Measurements from ENCODE around the gene FGD2. TPM values are rescaled to one million over a fixed set of nuclear protein-coding genes. Genes with fewer than 3 reads are reported as not detected.
A peak's percentile ranks its signal among the peaks of the same experiment; 100 is the strongest.

Gene FGD2
- total and polyA plus RNA-seq, 9 of the 15 experiments (the other 6 are each of a cell fraction or from before 2014, with no cell fraction given) = 0.09 TPM; not detected in 8

DNA sequence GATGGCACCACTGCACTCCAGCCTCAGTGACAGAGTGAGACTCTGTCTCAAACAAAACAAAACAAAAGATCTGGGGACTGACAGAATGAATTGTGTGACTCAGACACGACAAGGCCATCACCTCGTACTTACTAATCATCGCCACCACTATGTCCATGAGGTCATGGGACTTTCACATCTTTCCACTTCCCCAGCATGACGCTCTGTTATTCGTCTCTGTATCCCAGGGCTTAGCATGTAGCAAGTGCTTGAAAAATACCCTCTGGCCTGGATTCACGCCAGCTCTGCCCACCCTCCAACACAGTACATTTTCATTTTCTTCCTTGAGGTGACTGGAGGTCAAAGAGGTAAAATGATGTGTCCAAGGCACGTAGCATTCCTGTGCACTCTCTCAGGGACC lies 27.8 kb downstream of the FGD2 start:
- H3K4me1 ChIP-seq (replicated peaks in 1 of 2; ENCODE audit: control insufficient read depth in 2 of 2, insufficient read depth in 2 of 2, low read length in 2 of 2) = peaks cover 22 to 38% of the 10 kb centered on the region in 2 experiments
- no peaks in the 10 kb centered on the region for H4K20me1 ChIP-seq (replicated peaks; ENCODE audit: control insufficient read depth, insufficient read depth, low read length)
- H3K4me3 ChIP-seq = no peak overlapping the region
- H3K27ac ChIP-seq (ENCODE audit: extremely low read depth, low read depth, low read length) = peak overlapping the region; percentile 39; the same call in 2 of the 3 replicates
- CTCF ChIA-PET (ENCODE audit: low intra/inter-chr PET ratio) = no interaction called here
- no peaks in the 10 kb centered on the region for H3K27me3 ChIP-seq (ENCODE audit: control insufficient read depth in 2 of 2, insufficient read depth in 2 of 2, low read length in 2 of 2)
- intact Hi-C loops (cut with micrococcal nuclease) (no loop called here), in situ Hi-C loops (cut with MboI) (no loop called here)
- H3K9ac ChIP-seq (ENCODE audit: insufficient read depth in 1 of 2, low read depth in 2 of 2, low read length in 2 of 2) = peak overlapping the region; percentile 11 to 70; a peak in 1 of 4 replicates
- H3K9me1 ChIP-seq (ENCODE audit: control insufficient read depth, insufficient read depth, low read length) = no peaks in the 10 kb centered on the region
- FAIRE-seq = no peak
- 0 out of 3 replicates have a peak, but pooled peaks have one; percentile 2 for ATAC-seq
- peak in 2 of 4 experiments; percentile 51 to 74 for DNase-seq (ENCODE audit: extremely low read depth in 1 of 4, low spot score in 3 of 4)
- H3K9me3 ChIP-seq (replicated peaks; ENCODE audit: control insufficient read depth, insufficient read depth, low read depth, low read length) = peaks cover 12% of the 10 kb centered on the region
- POLR2A ChIA-PET = interaction anchor here (0.6 to 1.3 kb wide), 3 partner anchors 14 to 198 kb away, joined by 3 to 4 read pairs (median 3); partner anchors contain the start of gene C6orf89
- H3K79me2 ChIP-seq (ENCODE audit: control insufficient read depth, insufficient read depth, low read length) = no peaks in the 10 kb centered on the region
- H2AFZ ChIP-seq (ENCODE audit: low read depth, low read length) = peak overlapping the region; percentile 47
- BruUV-seq (replicated peaks) = no TSS peak
- WGBS (ENCODE audit: insufficient coverage, low coverage, missing lambda C conversion rate) = 42% methylated on average over 7 of the region's 7 CpGs
- no peaks in the 10 kb centered on the region for H3K36me3 ChIP-seq (ENCODE audit: control insufficient read depth, insufficient read depth, low read length)
- H3K4me2 ChIP-seq (ENCODE audit: insufficient read depth, low read length) = peak overlapping the region; percentile 20; the same call in 1 of the 2 replicates
- TF ChIP-seq MEF2D (tag; conservative IDR thresholded peaks at IDR 0.05; ENCODE audit: low read depth) (no peak; the same call in 1 of the 2 replicates), SMARCE1 (IDR thresholded peaks at IDR 0.05) (peak; percentile 61; the same call in 1 of the 2 replicates), TOE1 (IDR thresholded peaks at IDR 0.05; ENCODE audit: borderline replicate concordance) (peak; percentile 55; the same call in 1 of the 2 replicates), TOE1 (CRISPR knock-in tag; IDR thresholded peaks at IDR 0.05; ENCODE audit: borderline replicate concordance, low read depth) (no peak), NR2C2 (CRISPR knock-in tag; IDR thresholded peaks at IDR 0.05) (no peak), NR2C2 (tag; IDR thresholded peaks at IDR 0.05) (peak; percentile 54; the same call in 1 of the 2 replicates), TAF15 (IDR thresholded peaks at IDR 0.05; ENCODE audit: low read depth, low read length) (no peak)
- TF ChIP-seq, protein P1, sequence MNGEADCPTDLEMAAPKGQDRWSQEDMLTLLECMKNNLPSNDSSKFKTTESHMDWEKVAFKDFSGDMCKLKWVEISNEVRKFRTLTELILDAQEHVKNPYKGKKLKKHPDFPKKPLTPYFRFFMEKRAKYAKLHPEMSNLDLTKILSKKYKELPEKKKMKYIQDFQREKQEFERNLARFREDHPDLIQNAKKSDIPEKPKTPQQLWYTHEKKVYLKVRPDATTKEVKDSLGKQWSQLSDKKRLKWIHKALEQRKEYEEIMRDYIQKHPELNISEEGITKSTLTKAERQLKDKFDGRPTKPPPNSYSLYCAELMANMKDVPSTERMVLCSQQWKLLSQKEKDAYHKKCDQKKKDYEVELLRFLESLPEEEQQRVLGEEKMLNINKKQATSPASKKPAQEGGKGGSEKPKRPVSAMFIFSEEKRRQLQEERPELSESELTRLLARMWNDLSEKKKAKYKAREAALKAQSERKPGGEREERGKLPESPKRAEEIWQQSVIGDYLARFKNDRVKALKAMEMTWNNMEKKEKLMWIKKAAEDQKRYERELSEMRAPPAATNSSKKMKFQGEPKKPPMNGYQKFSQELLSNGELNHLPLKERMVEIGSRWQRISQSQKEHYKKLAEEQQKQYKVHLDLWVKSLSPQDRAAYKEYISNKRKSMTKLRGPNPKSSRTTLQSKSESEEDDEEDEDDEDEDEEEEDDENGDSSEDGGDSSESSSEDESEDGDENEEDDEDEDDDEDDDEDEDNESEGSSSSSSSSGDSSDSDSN (IDR thresholded peaks at IDR 0.05; ENCODE audit: borderline replicate concordance in 1 of 2, low read depth in 2 of 2, low read length in 2 of 2) = no peak
- TF ChIP-seq, protein P2, sequence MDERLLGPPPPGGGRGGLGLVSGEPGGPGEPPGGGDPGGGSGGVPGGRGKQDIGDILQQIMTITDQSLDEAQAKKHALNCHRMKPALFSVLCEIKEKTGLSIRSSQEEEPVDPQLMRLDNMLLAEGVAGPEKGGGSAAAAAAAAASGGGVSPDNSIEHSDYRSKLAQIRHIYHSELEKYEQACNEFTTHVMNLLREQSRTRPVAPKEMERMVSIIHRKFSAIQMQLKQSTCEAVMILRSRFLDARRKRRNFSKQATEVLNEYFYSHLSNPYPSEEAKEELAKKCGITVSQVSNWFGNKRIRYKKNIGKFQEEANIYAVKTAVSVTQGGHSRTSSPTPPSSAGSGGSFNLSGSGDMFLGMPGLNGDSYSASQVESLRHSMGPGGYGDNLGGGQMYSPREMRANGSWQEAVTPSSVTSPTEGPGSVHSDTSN (CRISPR knock-in tag; IDR thresholded peaks at IDR 0.05; ENCODE audit: low read depth) = no peak
- TF ChIP-seq, protein P2 (tag; conservative IDR thresholded peaks at IDR 0.05; ENCODE audit: low read depth) = peak; percentile 69; the same call in 1 of the 2 replicates
- TF ChIP-seq, protein P3, sequence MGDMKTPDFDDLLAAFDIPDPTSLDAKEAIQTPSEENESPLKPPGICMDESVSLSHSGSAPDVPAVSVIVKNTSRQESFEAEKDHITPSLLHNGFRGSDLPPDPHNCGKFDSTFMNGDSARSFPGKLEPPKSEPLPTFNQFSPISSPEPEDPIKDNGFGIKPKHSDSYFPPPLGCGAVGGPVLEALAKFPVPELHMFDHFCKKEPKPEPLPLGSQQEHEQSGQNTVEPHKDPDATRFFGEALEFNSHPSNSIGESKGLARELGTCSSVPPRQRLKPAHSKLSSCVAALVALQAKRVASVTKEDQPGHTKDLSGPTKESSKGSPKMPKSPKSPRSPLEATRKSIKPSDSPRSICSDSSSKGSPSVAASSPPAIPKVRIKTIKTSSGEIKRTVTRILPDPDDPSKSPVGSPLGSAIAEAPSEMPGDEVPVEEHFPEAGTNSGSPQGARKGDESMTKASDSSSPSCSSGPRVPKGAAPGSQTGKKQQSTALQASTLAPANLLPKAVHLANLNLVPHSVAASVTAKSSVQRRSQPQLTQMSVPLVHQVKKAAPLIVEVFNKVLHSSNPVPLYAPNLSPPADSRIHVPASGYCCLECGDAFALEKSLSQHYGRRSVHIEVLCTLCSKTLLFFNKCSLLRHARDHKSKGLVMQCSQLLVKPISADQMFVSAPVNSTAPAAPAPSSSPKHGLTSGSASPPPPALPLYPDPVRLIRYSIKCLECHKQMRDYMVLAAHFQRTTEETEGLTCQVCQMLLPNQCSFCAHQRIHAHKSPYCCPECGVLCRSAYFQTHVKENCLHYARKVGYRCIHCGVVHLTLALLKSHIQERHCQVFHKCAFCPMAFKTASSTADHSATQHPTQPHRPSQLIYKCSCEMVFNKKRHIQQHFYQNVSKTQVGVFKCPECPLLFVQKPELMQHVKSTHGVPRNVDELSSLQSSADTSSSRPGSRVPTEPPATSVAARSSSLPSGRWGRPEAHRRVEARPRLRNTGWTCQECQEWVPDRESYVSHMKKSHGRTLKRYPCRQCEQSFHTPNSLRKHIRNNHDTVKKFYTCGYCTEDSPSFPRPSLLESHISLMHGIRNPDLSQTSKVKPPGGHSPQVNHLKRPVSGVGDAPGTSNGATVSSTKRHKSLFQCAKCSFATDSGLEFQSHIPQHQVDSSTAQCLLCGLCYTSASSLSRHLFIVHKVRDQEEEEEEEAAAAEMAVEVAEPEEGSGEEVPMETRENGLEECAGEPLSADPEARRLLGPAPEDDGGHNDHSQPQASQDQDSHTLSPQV (IDR thresholded peaks at IDR 0.05) = peak; percentile 83
- TF ChIP-seq, protein P4, sequence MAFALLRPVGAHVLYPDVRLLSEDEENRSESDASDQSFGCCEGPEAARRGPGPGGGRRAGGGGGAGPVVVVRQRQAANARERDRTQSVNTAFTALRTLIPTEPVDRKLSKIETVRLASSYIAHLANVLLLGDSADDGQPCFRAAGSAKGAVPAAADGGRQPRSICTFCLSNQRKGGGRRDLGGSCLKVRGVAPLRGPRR (CRISPR knock-in tag; IDR thresholded peaks at IDR 0.05) = no peak
